CD4-positive, alpha-beta T cell treated with Interleukin-6 at 100 ng/mL for 8 hours (primary cell): ENCODE measurements around the gene CACNA1H.
"Not testable (repeated sequence)": the region's sequence is repeated elsewhere in the genome, so short reads cannot be mapped to it uniquely, and the experiment has no call there.

Experiments used
- DNase-seq: peaks from one replicate; pipeline ENCODE4 v3.0.0-alpha.2; 2020; ENCODE audit warnings: mixed read lengths, low spot score

Gene CACNA1H

GRCh38 chr16:1213796-1214372 is 61.0 kb downstream of the CACNA1H start:
- DNase-seq, result no peak

DNA sequence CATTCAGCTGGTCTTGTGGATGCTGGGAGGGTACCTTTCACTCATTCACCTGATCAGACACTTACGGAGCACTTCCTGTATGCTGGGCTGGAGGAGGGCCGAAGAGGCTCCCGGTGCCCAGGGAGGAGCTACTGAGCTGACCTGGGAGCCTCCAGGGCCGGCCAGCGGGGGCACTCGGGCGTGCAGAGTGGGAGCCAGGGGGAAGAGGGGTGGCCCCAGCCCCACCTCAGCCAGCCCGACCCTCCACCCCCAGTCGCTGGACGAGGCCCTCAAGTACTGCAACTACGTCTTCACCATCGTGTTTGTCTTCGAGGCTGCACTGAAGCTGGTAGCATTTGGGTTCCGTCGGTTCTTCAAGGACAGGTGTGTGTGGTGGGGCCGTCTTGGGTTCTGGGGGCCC is 61.8 kb downstream of the CACNA1H start:
- no peak for DNase-seq

DNA sequence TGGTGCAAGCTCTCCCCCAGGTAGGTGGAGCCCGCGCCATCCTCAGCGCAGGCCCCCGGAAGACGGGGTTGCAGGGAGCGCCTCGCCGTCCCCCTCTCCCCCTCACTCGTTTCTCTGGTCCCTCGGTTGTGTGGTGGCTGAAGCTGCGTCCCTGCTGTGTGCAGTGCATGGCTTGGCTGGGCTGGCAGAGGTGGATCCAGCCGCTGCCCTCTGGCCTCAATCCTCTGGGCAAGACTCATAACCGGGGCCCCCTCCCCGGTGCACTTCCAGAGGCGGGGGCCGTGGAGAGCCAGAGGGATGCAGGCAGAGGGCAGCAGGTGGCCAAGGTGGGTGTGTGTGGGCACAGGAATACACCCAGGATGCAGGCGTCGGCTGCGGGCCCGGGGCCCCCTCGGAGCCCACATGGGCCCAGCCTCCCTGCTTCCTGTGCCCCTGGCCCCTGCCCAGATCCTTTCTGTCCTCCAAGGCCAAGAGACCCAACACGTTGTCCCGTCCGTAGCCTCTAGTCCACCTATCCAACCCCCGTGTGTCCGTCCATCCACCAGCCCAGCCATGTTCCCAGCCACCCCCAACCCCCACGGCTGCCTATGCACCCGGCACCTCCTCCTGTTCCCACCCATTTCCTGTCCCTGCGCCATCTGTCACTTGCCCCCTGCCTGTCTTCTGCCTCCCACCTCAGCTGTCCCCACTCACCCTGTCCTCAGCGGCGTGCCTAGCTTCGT is 62.8 kb downstream of the CACNA1H start:
- DNase-seq, result no peak

DNA sequence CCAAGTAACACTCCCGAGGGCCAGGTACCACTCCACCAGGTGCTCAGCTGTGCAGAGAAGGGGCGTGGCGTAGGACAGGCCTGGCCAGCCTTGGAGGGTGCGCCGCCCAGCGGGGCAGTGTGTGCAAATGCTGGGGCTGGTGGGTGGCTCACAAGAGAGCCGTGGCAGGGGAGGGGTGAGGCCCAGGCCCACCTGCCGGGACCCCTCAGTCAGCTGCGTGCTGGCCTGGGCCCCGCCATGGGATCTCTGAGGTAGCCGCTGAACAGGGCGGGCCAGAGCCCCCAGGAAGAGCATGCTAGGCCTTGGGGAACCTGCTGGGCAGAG is 63.4 kb downstream of the CACNA1H start:
- no peak for DNase-seq

GRCh38 chr16:1216681-1217400 is 63.9 kb downstream of the CACNA1H start:
- no peak for DNase-seq

DNA sequence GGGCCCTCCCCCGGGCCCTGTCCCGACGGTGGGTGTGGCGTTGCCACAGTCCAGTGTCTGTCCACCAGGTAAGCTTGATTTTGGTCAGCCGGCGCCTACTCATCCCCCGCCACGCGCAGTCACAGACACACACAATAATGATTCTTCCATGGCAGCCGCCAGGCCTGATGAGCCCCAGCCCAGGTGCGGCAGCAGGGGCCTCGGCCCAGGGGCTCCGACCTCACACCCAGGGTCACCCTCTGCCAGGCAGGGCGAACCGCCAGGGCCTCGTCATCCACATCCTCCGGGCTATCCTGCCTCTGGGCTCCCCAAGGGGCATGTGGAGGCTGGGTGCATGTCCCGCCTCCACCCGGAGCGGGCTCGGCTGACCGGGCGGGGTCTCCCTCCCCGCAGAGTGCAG is 64.6 kb downstream of the CACNA1H start:
- no peak for DNase-seq

- DNase-seq, result no peak
These were observed 65.4 kb downstream of the CACNA1H start for GRCh38 chr16:1218061-1218929.

DNA sequence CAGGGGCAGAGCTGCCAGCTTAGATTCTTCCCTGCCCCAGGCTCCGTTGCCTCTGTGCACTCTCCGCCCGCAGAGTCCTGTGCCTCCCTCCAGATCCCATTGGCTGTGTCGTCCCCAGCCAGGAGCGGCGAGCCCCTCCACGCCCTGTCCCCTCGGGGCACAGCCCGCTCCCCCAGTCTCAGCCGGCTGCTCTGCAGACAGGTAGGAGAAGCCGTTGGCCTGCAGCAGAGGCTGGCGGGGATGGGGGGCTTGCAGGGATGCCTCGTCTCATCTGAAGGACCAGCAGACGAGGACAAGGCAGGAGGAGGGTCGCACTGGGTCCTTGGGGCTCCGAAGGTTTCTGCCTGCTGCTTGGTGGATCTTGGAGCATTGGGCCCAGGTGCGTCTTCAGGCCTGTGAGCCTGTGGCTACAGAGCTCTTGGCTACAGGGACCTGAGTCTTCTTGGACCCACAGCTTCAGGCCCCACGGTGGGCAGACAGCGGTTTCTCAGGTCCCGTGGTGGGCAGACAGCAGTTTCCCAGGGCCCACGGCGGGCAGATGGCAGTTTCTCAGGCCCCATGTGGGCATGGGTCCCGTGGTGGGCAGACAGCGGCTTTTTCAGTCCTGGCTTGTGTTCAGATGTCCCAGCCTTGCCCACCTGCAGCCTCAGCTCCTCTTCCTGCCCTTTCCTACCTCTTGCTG is 66.2 kb downstream of the CACNA1H start:
- DNase-seq, result no peak

DNA sequence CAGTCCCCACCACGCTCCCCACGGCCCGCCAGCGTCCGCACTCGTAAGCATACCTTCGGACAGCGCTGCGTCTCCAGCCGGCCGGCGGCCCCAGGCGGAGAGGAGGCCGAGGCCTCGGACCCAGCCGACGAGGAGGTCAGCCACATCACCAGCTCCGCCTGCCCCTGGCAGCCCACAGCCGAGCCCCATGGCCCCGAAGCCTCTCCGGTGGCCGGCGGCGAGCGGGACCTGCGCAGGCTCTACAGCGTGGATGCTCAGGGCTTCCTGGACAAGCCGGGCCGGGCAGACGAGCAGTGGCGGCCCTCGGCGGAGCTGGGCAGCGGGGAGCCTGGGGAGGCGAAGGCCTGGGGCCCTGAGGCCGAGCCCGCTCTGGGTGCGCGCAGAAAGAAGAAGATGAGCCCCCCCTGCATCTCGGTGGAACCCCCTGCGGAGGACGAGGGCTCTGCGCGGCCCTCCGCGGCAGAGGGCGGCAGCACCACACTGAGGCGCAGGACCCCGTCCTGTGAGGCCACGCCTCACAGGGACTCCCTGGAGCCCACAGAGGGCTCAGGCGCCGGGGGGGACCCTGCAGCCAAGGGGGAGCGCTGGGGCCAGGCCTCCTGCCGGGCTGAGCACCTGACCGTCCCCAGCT is 67.3 kb downstream of the CACNA1H start:
- DNase-seq, result no peak

GRCh38 chr16:1220841-1221627 is 68.1 kb downstream of the CACNA1H start:
- no peak for DNase-seq

DNA sequence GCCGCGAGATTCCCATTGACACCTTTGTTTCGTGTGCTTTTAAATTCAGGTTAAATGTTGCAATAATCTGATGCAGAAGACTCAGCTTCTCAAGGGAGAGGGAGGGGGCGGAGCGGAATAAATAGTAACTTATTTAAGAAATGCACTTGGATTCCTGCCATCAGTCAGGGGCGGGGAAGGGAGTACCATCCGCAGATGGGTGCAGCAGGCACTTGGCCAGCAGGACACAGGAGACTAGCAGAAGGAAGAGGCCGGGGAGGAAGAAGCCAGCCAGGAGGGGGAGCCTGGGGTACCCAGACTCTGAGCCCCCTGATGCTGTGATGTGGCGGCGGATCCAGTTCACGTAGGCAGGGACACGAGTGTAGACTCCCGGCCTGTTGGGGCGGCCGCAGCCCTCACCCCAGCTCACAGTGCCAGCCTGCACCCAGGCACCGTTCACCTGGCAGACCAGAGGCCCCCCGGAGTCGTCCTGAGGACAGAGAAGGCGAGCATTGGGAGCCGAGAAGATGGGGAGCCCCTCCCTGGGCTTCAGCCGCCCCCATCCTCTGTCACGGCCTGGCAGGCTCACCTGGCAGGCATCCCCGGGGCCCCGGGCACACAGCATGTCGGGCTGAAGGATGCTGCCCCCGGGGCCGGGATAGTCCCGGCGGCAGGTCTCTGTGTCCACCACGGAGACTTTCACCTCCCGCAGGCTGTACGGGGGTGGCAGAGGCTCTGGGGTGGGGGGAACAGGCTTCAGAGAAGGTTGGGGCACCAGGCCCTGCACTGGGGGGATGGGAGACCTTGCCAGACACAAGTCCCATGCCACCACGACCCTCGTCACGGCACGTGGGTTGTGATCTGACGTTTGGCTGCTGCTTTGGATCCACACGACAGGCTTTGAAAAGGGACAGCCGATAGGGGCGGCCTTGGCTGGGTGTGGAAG is 69.0 kb downstream of the CACNA1H start:
- DNase-seq, result no peak

DNA sequence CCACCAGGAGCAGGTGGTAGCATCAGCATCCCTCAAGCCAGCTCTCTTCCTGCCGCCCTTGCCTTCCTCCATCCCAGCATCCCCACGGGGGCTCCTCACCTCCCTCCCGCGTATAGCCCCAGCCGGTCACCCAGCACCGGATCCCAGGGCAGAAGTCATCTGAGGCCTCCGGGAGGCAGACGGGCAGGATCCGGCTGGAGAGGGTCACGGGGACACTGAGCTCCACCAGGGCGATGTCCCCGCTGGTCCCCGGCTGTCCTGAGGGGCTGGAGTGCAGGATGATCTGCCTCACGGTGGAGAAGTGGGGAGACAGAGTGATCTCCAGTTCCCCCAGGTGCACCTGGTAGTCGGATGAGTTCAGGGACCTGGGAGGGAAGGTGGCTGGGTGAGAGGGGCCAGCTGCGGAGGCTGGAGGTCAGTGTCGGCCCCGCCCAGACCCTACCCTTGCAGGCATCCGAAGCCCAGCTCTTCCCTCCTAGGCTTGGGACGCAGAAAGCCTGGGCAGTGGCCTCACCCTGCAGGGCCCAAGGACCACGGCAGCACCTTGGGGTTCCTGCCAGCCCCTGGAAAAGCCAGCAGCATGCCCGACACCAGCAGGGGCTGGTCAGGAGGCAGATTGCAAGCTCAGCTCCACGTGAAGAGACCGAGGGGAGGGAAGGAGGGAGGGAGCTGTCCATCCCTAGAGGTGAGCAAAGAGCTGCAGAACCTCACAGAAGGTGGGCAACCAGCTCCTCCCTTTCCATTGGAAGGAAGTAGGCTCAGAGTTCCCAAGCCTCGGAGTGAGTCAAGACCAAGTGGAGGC is 69.8 kb downstream of the CACNA1H start:
- no peak for DNase-seq

DNA sequence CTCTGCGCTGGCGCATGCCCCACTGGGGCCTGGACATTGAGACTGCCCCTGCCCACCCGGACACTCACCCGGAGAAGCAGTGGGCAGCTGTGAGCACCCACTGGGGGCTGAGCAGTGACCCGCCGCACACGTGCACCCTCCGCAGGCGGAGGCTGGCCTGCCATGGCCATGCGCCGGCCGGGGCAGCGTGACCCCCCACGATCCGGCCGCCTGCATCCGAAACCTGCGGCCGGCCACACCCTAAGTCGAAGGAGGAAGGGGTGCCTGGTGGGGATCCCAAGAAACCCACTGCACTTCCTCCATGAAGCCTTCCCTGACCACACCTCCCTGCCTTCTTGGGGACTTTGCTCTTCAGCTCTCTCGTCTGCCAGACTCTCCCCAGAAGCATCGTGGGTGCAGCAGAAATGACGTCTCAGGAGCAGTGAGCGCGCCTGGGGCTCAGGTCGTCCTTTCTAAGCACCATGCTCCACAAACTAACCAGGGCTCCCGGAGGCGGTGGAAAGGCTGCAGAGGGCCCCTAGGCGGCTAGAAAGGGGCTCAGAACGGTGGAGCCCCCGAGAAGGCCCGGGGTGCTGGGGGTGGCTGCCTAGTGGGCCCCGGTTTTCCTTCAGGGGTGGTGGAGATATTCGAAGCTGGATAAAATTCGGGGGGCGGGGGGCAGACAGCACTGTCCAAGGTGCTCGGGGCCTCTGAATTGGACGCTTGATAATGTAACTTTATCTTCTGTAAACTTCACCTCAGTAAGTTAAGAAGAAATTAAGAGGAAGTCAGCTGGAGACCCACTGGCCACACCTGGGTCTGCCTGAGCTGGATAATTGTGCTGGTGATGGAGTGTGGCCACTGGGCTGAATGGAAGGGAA is 70.7 kb downstream of the CACNA1H start:
- no peak for DNase-seq

- DNase-seq, result no peak
These were observed 71.7 kb downstream of the CACNA1H start for GRCh38 chr16:1224558-1224957.

DNA sequence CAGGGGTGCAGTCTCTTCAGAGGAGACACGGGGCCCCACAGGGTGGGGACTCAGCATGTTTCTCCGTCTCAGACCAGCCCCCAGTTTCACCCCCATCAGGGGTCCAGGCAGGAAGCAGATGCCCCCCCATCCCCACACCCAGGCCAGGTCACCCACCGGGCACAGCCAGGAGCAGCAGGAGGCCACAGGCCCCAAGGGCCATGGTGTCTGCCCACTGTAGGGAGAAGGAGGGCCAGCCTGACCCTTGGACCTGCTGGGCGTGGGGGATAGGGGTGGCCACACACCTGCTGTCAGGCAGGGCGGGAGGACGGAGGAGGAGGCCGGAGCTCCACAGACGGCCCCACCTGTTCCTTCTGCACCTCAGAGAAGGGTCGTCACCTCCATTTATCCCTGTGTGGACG is 72.1 kb downstream of the CACNA1H start, which contains the start of gene TPSG1:
Gene TPSG1 (minus strand): TSS at position 218 of the 401 bp plus-strand sequence. CDS start 16 bp downstream, at position 202.
- DNase-seq, result no peak

GRCh38 chr16:1225728-1226311 is 72.9 kb downstream of the CACNA1H start:
- DNase-seq, result not testable (repeated sequence)

DNA sequence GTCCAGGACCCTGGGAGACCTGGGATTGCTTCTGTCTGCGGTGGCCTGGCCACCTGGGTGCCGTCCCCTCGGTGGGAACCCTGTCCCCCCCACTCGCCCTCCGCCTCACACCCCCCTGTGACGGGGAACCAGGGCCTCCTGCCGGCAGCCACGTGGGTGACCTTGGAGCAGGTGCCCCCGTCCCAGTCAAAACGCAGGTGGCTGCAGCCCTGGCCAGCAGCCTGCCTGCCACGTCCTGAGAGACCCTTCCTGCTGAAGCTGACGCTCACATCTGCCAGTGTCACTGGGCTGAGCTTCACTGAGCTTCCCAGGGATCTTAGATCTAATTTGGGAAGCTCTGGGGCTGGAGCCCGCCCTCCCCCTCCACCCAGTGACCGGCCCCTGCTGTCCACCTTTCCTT is 73.8 kb downstream of the CACNA1H start:
- not testable (repeated sequence) for DNase-seq
